Fibroblast of lung (primary cell): ENCODE data around the gene NMD3. TPM values are rescaled to one million over a fixed set of nuclear protein-coding genes. Genes with fewer than 3 reads are reported as not detected.
A peak's percentile ranks its signal among the peaks of the same experiment; 100 is the strongest.

Experiments used
- DNase-seq, 2 donors: peaks; one replicate each; pipeline versions ENCODE4 v3.0.0 to v3.0.0-alpha.2; 2010; ENCODE audit warnings: low read depth in 2 of 2
- H2AFZ ChIP-seq: 2 replicates; pipeline ENCODE4 v1.5.1; 2012; ENCODE audit warnings: low read length, control low read depth, inconsistent platforms
- H3K27ac ChIP-seq: 2 replicates; pipeline ENCODE4 v1.5.1; 2011; ENCODE audit warnings: low read length, control low read depth; ENCODE audit not compliant: insufficient read depth
- H3K27me3 ChIP-seq: 2 replicates; pipeline ENCODE4 v1.5.1; 2011; ENCODE audit warnings: mild to moderate bottlenecking, low read length; ENCODE audit not compliant: control insufficient read depth, insufficient read depth
- H3K36me3 ChIP-seq: 2 replicates; pipeline ENCODE4 v1.5.1; 2011; ENCODE audit warnings: low read length; ENCODE audit not compliant: control insufficient read depth, insufficient read depth
- H3K4me1 ChIP-seq: 2 replicates; pipeline ENCODE4 v1.5.1; 2011; ENCODE audit warnings: low read length; ENCODE audit not compliant: control insufficient read depth, insufficient read depth; ENCODE audit errors: extremely low read depth
- H3K4me2 ChIP-seq: 2 replicates; pipeline ENCODE4 v1.5.1; 2011; ENCODE audit warnings: low read length, control low read depth; ENCODE audit not compliant: insufficient read depth; ENCODE audit errors: extremely low read depth
- H3K4me3 ChIP-seq, 4 experiments: fragments of 200-600 bp in 1 of 4; sonication (generic) in 1 of 4; replicated peaks in 1 of 4; 2 replicates each; pipeline ENCODE4 v1.5.1; 2011 to 2016; ENCODE audit warnings: low read length in 4 of 4, low read depth in 3 of 4, mild to moderate bottlenecking in 3 of 4, control low read depth in 2 of 4, inconsistent platforms in 1 of 4, mixed read lengths in 1 of 4; ENCODE audit not compliant: insufficient read depth in 1 of 4; ENCODE audit errors: control extremely low read depth in 1 of 4
- H3K79me2 ChIP-seq: 2 replicates; pipeline ENCODE4 v1.5.1; 2012; ENCODE audit warnings: mild to moderate bottlenecking, low read length, inconsistent platforms; ENCODE audit not compliant: control insufficient read depth, insufficient read depth
- H3K9ac ChIP-seq: 2 replicates; pipeline ENCODE4 v1.5.1; 2011; ENCODE audit warnings: mild to moderate bottlenecking, low read length, control low read depth; ENCODE audit not compliant: insufficient read depth
- H3K9me3 ChIP-seq: 2 replicates; pipeline ENCODE4 v1.5.1; 2012; ENCODE audit warnings: low read depth, low read length; ENCODE audit not compliant: control insufficient read depth, insufficient read depth
- H4K20me1 ChIP-seq: 2 replicates; pipeline ENCODE4 v1.5.1; 2011; ENCODE audit warnings: low read length; ENCODE audit not compliant: control insufficient read depth, insufficient read depth; ENCODE audit errors: extremely low read depth
- CTCF ChIP-seq, 2 donors: IDR thresholded peaks in 1 of 2; conservative IDR thresholded peaks in 1 of 2; 1 replicate in 1 of 2; 2 replicates in 1 of 2; pipeline ENCODE4 v1.5.1; 2011 to 2012; ENCODE audit warnings: low read length in 2 of 2, control low read depth in 1 of 2, inconsistent platforms in 1 of 2, low read depth in 1 of 2, mild to moderate bottlenecking in 1 of 2
- EZH2 ChIP-seq: IDR thresholded peaks from 2 replicates; pipeline ENCODE4 v1.5.1; 2012; ENCODE audit warnings: low read length, control low read depth, mild to moderate bottlenecking; ENCODE audit errors: missing control alignments
- polyA plus RNA-seq, 2 donors: library from polyadenylated mRNA; depleted of rRNA in 1 of 2; stranded (reverse) in 1 of 2; unstranded in 1 of 2; fragments of >200 nt; gene quantifications; 2 replicates each; pipeline ENCODE4 v1.2.1, GENCODE V29; 2011 to 2012; ENCODE audit warnings: missing spikeins in 1 of 2
- total RNA-seq: library from RNA; depleted of rRNA; stranded (reverse); fragments of >200 nt; gene quantifications from 2 replicates; pipeline ENCODE4 v1.2.1, GENCODE V29; 2014

Gene NMD3
- total and polyA plus RNA-seq, 2 donors (not counting 1 experiment from before 2014, with no cell fraction given): 62.8 to 134 TPM

- Histone ChIP-seq H3K9me3 (no peaks in the 10 kb centered on the region), H3K27me3 (no peaks in the 10 kb centered on the region), H3K27ac (no peak overlapping the region), H3K4me1 (peaks cover 9% of the 10 kb centered on the region), H3K9ac (no peak overlapping the region), H3K79me2 (no peaks in the 10 kb centered on the region), H3K4me2 (no peak overlapping the region), H2AFZ (no peak overlapping the region), H3K36me3 (no peaks in the 10 kb centered on the region), H3K4me3 (no peak overlapping the region), H4K20me1 (no peaks in the 10 kb centered on the region)
- TF ChIP-seq EZH2 (no peak), CTCF (conservative IDR thresholded peaks at IDR 0.05 in 1 of 2, IDR thresholded peaks at IDR 0.05 in 1 of 2; ENCODE audit: low read depth in 1 of 2, low read length in 2 of 2) (no peak)
- no peak for DNase-seq
Measured at GRCh38 chr3:161268601-161269000, 47.5 kb downstream of the NMD3 start.

- TF ChIP-seq CTCF (conservative IDR thresholded peaks at IDR 0.05 in 1 of 2, IDR thresholded peaks at IDR 0.05 in 1 of 2; ENCODE audit: low read depth in 1 of 2, low read length in 2 of 2): no peak
- no peak for TF ChIP-seq EZH2
- Histone ChIP-seq H3K4me1 (peaks cover 8% of the 10 kb centered on the region), H3K36me3 (no peaks in the 10 kb centered on the region)
Measured at GRCh38 chr3:161270991-161271390, 49.9 kb downstream of the NMD3 start.

GRCh38 chr3:161271646-161272045 lies 50.5 kb downstream of the NMD3 start:
- no peak overlapping the region for H3K4me2 ChIP-seq
- no peak overlapping the region for H3K9ac ChIP-seq
- no peaks in the 10 kb centered on the region for H3K36me3 ChIP-seq
- H4K20me1 ChIP-seq: no peaks in the 10 kb centered on the region
- H3K4me1 ChIP-seq: peaks cover 5% of the 10 kb centered on the region
- no peak overlapping the region for H3K27ac ChIP-seq
- H3K27me3 ChIP-seq: no peaks in the 10 kb centered on the region
- DNase-seq: no peak
- no peak overlapping the region for H3K4me3 ChIP-seq
- no peaks in the 10 kb centered on the region for H3K9me3 ChIP-seq
- H3K79me2 ChIP-seq: no peaks in the 10 kb centered on the region
- TF ChIP-seq EZH2 (no peak), CTCF (conservative IDR thresholded peaks at IDR 0.05 in 1 of 2, IDR thresholded peaks at IDR 0.05 in 1 of 2; ENCODE audit: low read depth in 1 of 2, low read length in 2 of 2) (no peak)
- H2AFZ ChIP-seq: no peak overlapping the region

More at GRCh38 chr3:161270991-161271390, 49.9 kb downstream of the NMD3 start:
- H3K4me2 ChIP-seq: no peak overlapping the region
- H3K4me3 ChIP-seq: no peak overlapping the region
- DNase-seq: peak in 1 of 2 donors; percentile 44
- peak overlapping the region; percentile 33 for H2AFZ ChIP-seq
- no peaks in the 10 kb centered on the region for H3K27me3 ChIP-seq
- H4K20me1 ChIP-seq: no peaks in the 10 kb centered on the region
- no peaks in the 10 kb centered on the region for H3K9me3 ChIP-seq
- H3K9ac ChIP-seq: no peak overlapping the region
- H3K79me2 ChIP-seq: no peaks in the 10 kb centered on the region
- no peak overlapping the region for H3K27ac ChIP-seq
